K562 (cell line): ENCODE measurements around the gene SLC29A2. TPM values are rescaled to one million over a fixed set of nuclear protein-coding genes. Genes with fewer than 3 reads are reported as not detected.

Experiments
- ATF4 ChIP-seq: fragments of 450-650 bp; formaldehyde crosslinking; IDR thresholded peaks from 2 replicates; pipeline ENCODE4 v1.4.0; 2022; ENCODE audit warnings: mild to moderate bottlenecking, moderate library complexity
- CHCHD3 ChIP-seq: fragments of 250-450 bp; sonication (Bioruptor Pico); IDR thresholded peaks from 2 replicates; pipeline ENCODE4 v2.1.2; 2022; ENCODE audit warnings: mild to moderate bottlenecking
- CREM ChIP-seq: IDR thresholded peaks from 2 replicates; pipeline ENCODE4 v1.6.1; 2014; ENCODE audit warnings: antibody characterized with exemption, low read depth
- KHSRP ChIP-seq: fragments of 450-650 bp; IDR thresholded peaks from 2 replicates; pipeline ENCODE4 v1.6.1; 2017
- MCM3 ChIP-seq: fragments of 450-650 bp; IDR thresholded peaks from 2 replicates; pipeline ENCODE4 v1.6.1; 2016
- NEUROD1 ChIP-seq: fragments of 150-350 bp; IDR thresholded peaks from 2 replicates; pipeline ENCODE4 v1.6.1; 2014; ENCODE audit warnings: borderline replicate concordance, low read length, low read depth; ENCODE audit not compliant: partially characterized antibody
- REST ChIP-seq, 2 experiments: fragments of 450-650 bp; formaldehyde crosslinking in 1 of 2; IDR thresholded peaks; 2 replicates each; pipeline versions ENCODE4 v1.4.0 to v1.6.1; 2014 to 2020; ENCODE audit warnings: mild to moderate bottlenecking in 2 of 2, borderline replicate concordance in 1 of 2, low read depth in 1 of 2
- TAL1 ChIP-seq: fragments of 450-650 bp; IDR thresholded peaks from 2 replicates; pipeline ENCODE4 v1.6.1; 2016; ENCODE audit warnings: mild to moderate bottlenecking
- ZBTB34 ChIP-seq: fragments of 250-450 bp; sonication (Bioruptor Pico); IDR thresholded peaks from 2 replicates; pipeline ENCODE4 v1.8.0; 2021; ENCODE audit warnings: mild to moderate bottlenecking, moderate library complexity
- ZNF518B ChIP-seq: fragments of 250-450 bp; sonication (Bioruptor Pico); IDR thresholded peaks from 2 replicates; pipeline ENCODE4 v1.5.0; 2021; ENCODE audit warnings: mild to moderate bottlenecking, moderate library complexity
- polyA plus RNA-seq, 8 experiments: library from polyadenylated mRNA; depleted of rRNA in 4 of 8; stranded (reverse) in 5 of 8; unstranded in 3 of 8; fragments of >200 nt; fragmentation: Nextera tagmentation in 2 of 8; fragmentation: Illumina TruSeq in 1 of 8; extraction: Ambion mirVana in 2 of 8; extraction: Trizol in 1 of 8; gene quantifications; 2 replicates each; pipeline versions ENCODE4 v1.2.1 to v1.2.3, GENCODE V29; 2011 to 2014; ENCODE audit warnings: inconsistent platforms in 1 of 8, missing spikeins in 1 of 8
- total RNA-seq, 7 experiments: library from RNA; depleted of rRNA in 6 of 7; stranded (reverse); fragments of >200 nt in 6 of 7; fragmentation: Illumina TruSeq in 2 of 7; extraction: Trizol in 2 of 7; gene quantifications; 2 replicates each; pipeline versions ENCODE4 v1.2.1 to v1.2.3, GENCODE V29; 2011 to 2021; ENCODE audit warnings: low replicate concordance in 1 of 7

Gene SLC29A2
- total and polyA plus RNA-seq, 9 of the 15 experiments (the other 6 are each of a cell fraction or from before 2014, with no cell fraction given), result 2.4 to 48.6 (median 14.2) TPM

- TF ChIP-seq ZBTB34 (CRISPR knock-in tag) (no peak), REST (IDR thresholded peaks at IDR 0.05; ENCODE audit: borderline replicate concordance) (no peak), REST (CRISPR knock-in tag; IDR thresholded peaks at IDR 0.05; ENCODE audit: low read depth) (peak; percentile 56; the same call in 1 of the 2 replicates), ZNF518B (CRISPR knock-in tag) (no peak), ATF4 (CRISPR knock-in tag) (no peak), MCM3 (no peak), NEUROD1 (no peak), KHSRP (no peak), CHCHD3 (CRISPR knock-in tag) (no peak), CREM (no peak), TAL1 (no peak)
- TF ChIP-seq, all 486 proteins: peak for 6
These were observed 47.4 kb upstream of the SLC29A2 start (continued) for GRCh38 chr11:66418986-66419308.
